Testis (tissue), 3 donors: ENCODE measurements around the gene FRYL. TPM values are rescaled to one million over a fixed set of nuclear protein-coding genes. Genes with fewer than 3 reads are reported as not detected.

Source experiments
- DNase-seq: peaks from one replicate; pipeline ENCODE4 v3.0.0-alpha.2; 2019
- H3K27ac ChIP-seq, 2 donors: fragments of 200-600 bp; sonication (generic); one replicate each; pipeline ENCODE4 v1.5.1; 2019
- H3K27me3 ChIP-seq: fragments of 200-600 bp; sonication (generic); one replicate; pipeline ENCODE4 v1.5.1; 2019
- H3K36me3 ChIP-seq: fragments of 200-600 bp; sonication (generic); one replicate; pipeline ENCODE4 v1.5.1; 2017; ENCODE audit warnings: low read depth; ENCODE audit errors: missing control alignments
- H3K4me1 ChIP-seq: fragments of 200-600 bp; sonication (generic); one replicate; pipeline ENCODE4 v1.5.1; 2019
- H3K4me3 ChIP-seq, 2 donors: fragments of 200-600 bp; sonication (generic); one replicate each; pipeline ENCODE4 v1.5.1; 2017 to 2019
- H3K9me3 ChIP-seq: fragments of 200-600 bp; sonication (generic); one replicate; pipeline ENCODE4 v1.5.1; 2017
- POLR2A ChIP-seq: fragments of 450-650 bp; IDR thresholded peaks from one replicate; pipeline ENCODE4 v1.6.1; 2017; ENCODE audit warnings: antibody characterized with exemption, mild to moderate bottlenecking, moderate library complexity
- WGBS, 2 donors: methylation state at CpG; one replicate each; pipeline ENCODE4 v1.1.5; 2018; 5-methylcytosine and 5-hydroxymethylcytosine counted together
- intact Hi-C: fragments of 100-400 bp; cut with DNase I; formaldehyde crosslinking; loops from one replicate; pipeline ENCODE4 v1.15.1; 2023; ENCODE audit warnings: low total_unique reads
- polyA plus RNA-seq: library from polyadenylated mRNA; stranded (reverse); fragments of 350-450 nt; fragmentation: Illumina TruSeq; extraction: RNeasy Lipid Tissue Mini Kit (QIAGEN cat#74804); gene quantifications from one replicate; pipeline ENCODE4 v1.2.3, GENCODE V29; 2014; ENCODE audit warnings: low read depth, low replicate concordance; ENCODE audit not compliant: insufficient read depth
- total RNA-seq, 2 donors: library from RNA; depleted of rRNA; stranded (reverse); fragments of >200 nt; gene quantifications; one replicate each; pipeline ENCODE4 v1.2.3, GENCODE V29; 2016
- TF ChIP-seq, protein P1 (sequence below), 3 experiments: fragments of 450-650 bp in 2 of 3; fragments of 200-600 bp in 1 of 3; sonication (generic) in 1 of 3; IDR thresholded peaks; one replicate each; pipeline ENCODE4 v1.5.1; 2016 to 2019; ENCODE audit warnings: antibody characterized with exemption in 3 of 3, mild to moderate bottlenecking in 2 of 3, moderate library complexity in 1 of 3

The FRYL gene
- total and polyA plus RNA-seq, 3 donors from 2014 or later: 22.5 to 70.6 (median 55.0) TPM

- TF ChIP-seq, protein P1, sequence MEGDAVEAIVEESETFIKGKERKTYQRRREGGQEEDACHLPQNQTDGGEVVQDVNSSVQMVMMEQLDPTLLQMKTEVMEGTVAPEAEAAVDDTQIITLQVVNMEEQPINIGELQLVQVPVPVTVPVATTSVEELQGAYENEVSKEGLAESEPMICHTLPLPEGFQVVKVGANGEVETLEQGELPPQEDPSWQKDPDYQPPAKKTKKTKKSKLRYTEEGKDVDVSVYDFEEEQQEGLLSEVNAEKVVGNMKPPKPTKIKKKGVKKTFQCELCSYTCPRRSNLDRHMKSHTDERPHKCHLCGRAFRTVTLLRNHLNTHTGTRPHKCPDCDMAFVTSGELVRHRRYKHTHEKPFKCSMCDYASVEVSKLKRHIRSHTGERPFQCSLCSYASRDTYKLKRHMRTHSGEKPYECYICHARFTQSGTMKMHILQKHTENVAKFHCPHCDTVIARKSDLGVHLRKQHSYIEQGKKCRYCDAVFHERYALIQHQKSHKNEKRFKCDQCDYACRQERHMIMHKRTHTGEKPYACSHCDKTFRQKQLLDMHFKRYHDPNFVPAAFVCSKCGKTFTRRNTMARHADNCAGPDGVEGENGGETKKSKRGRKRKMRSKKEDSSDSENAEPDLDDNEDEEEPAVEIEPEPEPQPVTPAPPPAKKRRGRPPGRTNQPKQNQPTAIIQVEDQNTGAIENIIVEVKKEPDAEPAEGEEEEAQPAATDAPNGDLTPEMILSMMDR (IDR thresholded peaks at IDR 0.05): no peak
- TF ChIP-seq POLR2A: no peak
Observed at GRCh38 chr4:48504026-48504330, 276.1 kb downstream of the FRYL start.

GRCh38 chr4:48503233-48504025 is 276.6 kb downstream of the FRYL start:
- H3K27me3 ChIP-seq: no peaks in the 10 kb centered on the region
- DNase-seq: no peak
- WGBS, 2 donors: 51 to 57% methylated on average over 4 of the region's 4 CpGs
- H3K27ac ChIP-seq: no peak overlapping the region
- no peaks in the 10 kb centered on the region for H3K9me3 ChIP-seq
- no peaks in the 10 kb centered on the region for H3K4me1 ChIP-seq
- no peak for TF ChIP-seq POLR2A
- TF ChIP-seq, protein P1 (IDR thresholded peaks at IDR 0.05): no peak
- no peaks in the 10 kb centered on the region for H3K36me3 ChIP-seq
- intact Hi-C loops: no loop called here
- no peak overlapping the region for H3K4me3 ChIP-seq

More at GRCh38 chr4:48504026-48504330, 276.1 kb downstream of the FRYL start:
- Histone ChIP-seq H3K4me1 (no peaks in the 10 kb centered on the region), H3K27me3 (no peaks in the 10 kb centered on the region), H3K4me3 (no peak overlapping the region), H3K36me3 (no peaks in the 10 kb centered on the region), H3K9me3 (no peaks in the 10 kb centered on the region), H3K27ac (no peak overlapping the region)
- intact Hi-C loops: no loop called here
- 86 to 90% methylated on average over 2 of the region's 2 CpGs for WGBS, 2 donors
- DNase-seq: no peak

- H3K27ac ChIP-seq: no peak overlapping the region
- no peak for DNase-seq
- H3K27me3 ChIP-seq: no peaks in the 10 kb centered on the region
- H3K36me3 ChIP-seq: no peaks in the 10 kb centered on the region
- no peaks in the 10 kb centered on the region for H3K4me1 ChIP-seq
- 85 to 87% methylated on average over 3 of the region's 3 CpGs for WGBS, 2 donors
- TF ChIP-seq, protein P1 (IDR thresholded peaks at IDR 0.05): no peak
- TF ChIP-seq POLR2A: no peak
- H3K9me3 ChIP-seq: no peaks in the 10 kb centered on the region
- intact Hi-C loops: no loop called here
- H3K4me3 ChIP-seq: no peak overlapping the region
Observed at GRCh38 chr4:48499551-48500066, 280.5 kb downstream of the FRYL start.

DNA sequence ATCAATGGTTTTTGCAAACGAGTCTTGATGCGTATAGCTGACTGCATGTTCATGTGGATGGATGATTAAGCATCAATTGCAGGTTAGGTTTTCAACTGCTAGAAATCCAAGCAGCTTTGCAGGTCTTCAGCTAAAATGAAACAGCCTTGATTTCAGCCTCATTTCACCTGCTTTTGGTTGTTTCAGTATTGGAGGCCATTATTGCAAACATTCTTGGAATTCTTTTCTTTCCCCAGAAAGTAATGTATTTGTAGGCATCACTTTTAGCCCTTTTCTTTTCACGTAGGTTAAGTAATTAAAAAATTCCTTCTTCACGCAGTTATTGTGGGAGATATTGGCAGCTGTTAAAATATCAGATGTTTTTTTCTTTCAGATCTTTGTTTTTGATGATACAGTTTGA is 281.2 kb downstream of the FRYL start:
- TF ChIP-seq, protein P1 (IDR thresholded peaks at IDR 0.05): no peak
- no peak for TF ChIP-seq POLR2A
- Histone ChIP-seq H3K27ac (no peak overlapping the region), H3K4me3 (no peak overlapping the region), H3K9me3 (no peaks in the 10 kb centered on the region), H3K27me3 (no peaks in the 10 kb centered on the region), H3K36me3 (no peaks in the 10 kb centered on the region), H3K4me1 (no peaks in the 10 kb centered on the region)
- no peak for DNase-seq
- 87 to 90% methylated on average over 4 of the region's 4 CpGs for WGBS, 2 donors
- intact Hi-C loops: no loop called here

DNA sequence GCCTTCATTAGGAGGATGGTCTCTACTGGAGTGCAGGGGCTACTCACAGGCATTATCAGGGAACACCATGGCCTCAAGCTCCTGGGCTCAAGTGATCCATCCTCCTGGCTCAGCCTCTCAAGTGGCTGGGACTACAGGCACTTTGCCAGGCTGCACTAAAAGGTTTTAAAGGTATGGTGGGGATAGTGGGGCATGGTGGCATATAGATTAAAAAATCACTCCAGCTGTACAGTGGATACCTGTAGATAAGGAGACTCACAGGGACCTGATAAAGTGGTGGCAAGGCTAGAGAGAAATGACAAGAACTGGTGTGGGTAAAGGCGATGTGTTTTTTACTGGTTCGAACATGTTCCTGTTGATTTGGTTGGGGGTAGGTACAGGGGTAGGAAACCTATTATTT is 284.1 kb downstream of the FRYL start:
- 87 to 96% methylated on average over 2 of the region's 2 CpGs for WGBS, 2 donors
- intact Hi-C loops: no loop called here

More for the DNA sequence above, 284.1 kb downstream of the FRYL start:
- Histone ChIP-seq H3K4me1 (no peaks in the 10 kb centered on the region), H3K9me3 (no peaks in the 10 kb centered on the region), H3K27ac (no peak overlapping the region), H3K27me3 (no peaks in the 10 kb centered on the region), H3K36me3 (no peaks in the 10 kb centered on the region), H3K4me3 (no peak overlapping the region)
- no peak for TF ChIP-seq POLR2A
- DNase-seq: no peak
